RWPE2 (cell line): Measurements from ENCODE around the gene TOP3B.

Experiments
- ATAC-seq: fragments of 200-7000 bp; cut with Tn5 transposase; 3 replicates; pipeline ENCODE4 v1.9.1; 2021; ENCODE audit warnings: low read depth
- DNase-seq: peaks from one replicate; pipeline ENCODE4 v3.0.0-alpha.2; 2020; ENCODE audit warnings: low spot score
- H3K27ac ChIP-seq: fragments of 450-650 bp; 2 replicates; pipeline ENCODE4 v1.5.1; 2017; ENCODE audit warnings: mild to moderate bottlenecking; ENCODE audit not compliant: poor library complexity, severe bottlenecking
- H3K27me3 ChIP-seq: fragments of 250-450 bp; sonication (Bioruptor Pico); 2 replicates; pipeline ENCODE4 v1.5.1; 2021; ENCODE audit warnings: mild to moderate bottlenecking, moderate library complexity; ENCODE audit not compliant: insufficient read depth, poor library complexity, severe bottlenecking
- H3K36me3 ChIP-seq: fragments of 250-450 bp; sonication (Bioruptor Pico); 2 replicates; pipeline ENCODE4 v1.5.1; 2020; ENCODE audit warnings: low read depth, mild to moderate bottlenecking, moderate library complexity
- H3K4me1 ChIP-seq: fragments of 250-450 bp; sonication (Bioruptor Pico); 2 replicates; pipeline ENCODE4 v1.5.1; 2021; ENCODE audit warnings: mild to moderate bottlenecking, moderate library complexity; ENCODE audit not compliant: insufficient read depth, poor library complexity, severe bottlenecking
- H3K4me3 ChIP-seq: fragments of 250-450 bp; sonication (Bioruptor Pico); 2 replicates; pipeline ENCODE4 v1.5.1; 2021; ENCODE audit warnings: mild to moderate bottlenecking, moderate library complexity; ENCODE audit not compliant: severe bottlenecking
- H3K9me3 ChIP-seq: fragments of 250-450 bp; sonication (Bioruptor Pico); 2 replicates; pipeline ENCODE4 v1.5.1; 2021; ENCODE audit warnings: mild to moderate bottlenecking, moderate library complexity; ENCODE audit not compliant: severe bottlenecking
- CTCF ChIP-seq: fragments of 450-650 bp; IDR thresholded peaks from one replicate; pipeline ENCODE4 v1.5.1; 2017; ENCODE audit warnings: mild to moderate bottlenecking, moderate library complexity; ENCODE audit not compliant: poor library complexity, severe bottlenecking

Gene TOP3B

GRCh38 chr22:21992593-21993237 lies 10.1 kb upstream of the TOP3B start:
- H3K4me3 ChIP-seq = no peak overlapping the region
- no peak overlapping the region for H3K27ac ChIP-seq
- DNase-seq = no peak
- no peaks in the 10 kb centered on the region for H3K27me3 ChIP-seq
- no peaks in the 10 kb centered on the region for H3K36me3 ChIP-seq
- H3K4me1 ChIP-seq = no peaks in the 10 kb centered on the region
- TF ChIP-seq CTCF = no peak
- no peak for ATAC-seq
- H3K9me3 ChIP-seq = peaks cover 3% of the 10 kb centered on the region

- Histone ChIP-seq H3K4me1 (no peaks in the 10 kb centered on the region), H3K27ac (no peak overlapping the region), H3K4me3 (no peak overlapping the region), H3K27me3 (no peaks in the 10 kb centered on the region), H3K36me3 (no peaks in the 10 kb centered on the region), H3K9me3 (peaks cover 3% of the 10 kb centered on the region)
- DNase-seq (no peak), ATAC-seq (no peak)
- no peak for TF ChIP-seq CTCF
Measured at GRCh38 chr22:21991774-21992173, 9.2 kb upstream of the TOP3B start.

GRCh38 chr22:21991304-21991596 lies 8.7 kb upstream of the TOP3B start:
- Histone ChIP-seq H3K4me1 (no peaks in the 10 kb centered on the region), H3K9me3 (peaks cover 3% of the 10 kb centered on the region), H3K36me3 (no peaks in the 10 kb centered on the region), H3K27ac (no peak overlapping the region), H3K4me3 (no peak overlapping the region), H3K27me3 (no peaks in the 10 kb centered on the region)
- no peak for TF ChIP-seq CTCF
- no peak for ATAC-seq
- DNase-seq = no peak

- H3K27ac ChIP-seq = no peak overlapping the region
- H3K9me3 ChIP-seq = peaks cover 3% of the 10 kb centered on the region
- no peak for DNase-seq
- TF ChIP-seq CTCF = no peak
- no peak overlapping the region for H3K4me3 ChIP-seq
- no peaks in the 10 kb centered on the region for H3K36me3 ChIP-seq
- ATAC-seq = no peak
- no peaks in the 10 kb centered on the region for H3K4me1 ChIP-seq
- no peaks in the 10 kb centered on the region for H3K27me3 ChIP-seq
Measured at GRCh38 chr22:21990445-21991303, 8.1 kb upstream of the TOP3B start.

- no peak for TF ChIP-seq CTCF
- DNase-seq (no peak), ATAC-seq (no peak)
- Histone ChIP-seq H3K27me3 (no peaks in the 10 kb centered on the region), H3K9me3 (peaks cover 3% of the 10 kb centered on the region), H3K4me3 (no peak overlapping the region), H3K36me3 (no peaks in the 10 kb centered on the region), H3K27ac (no peak overlapping the region), H3K4me1 (no peaks in the 10 kb centered on the region)
Measured at GRCh38 chr22:21989049-21989448, 6.5 kb upstream of the TOP3B start.
